EL (cell line): ENCODE measurements around the gene MAP3K21.

Experiments used
- DNase-seq: peaks from one replicate; pipeline ENCODE4 v3.0.0-alpha.2; 2016

MAP3K21 gene

GRCh38 chr1:233360525-233361102, 33.1 kb downstream of the MAP3K21 start:
- no peak for DNase-seq

- DNase-seq, result no peak
Observed at GRCh38 chr1:233361876-233362275, 34.4 kb downstream of the MAP3K21 start.

- no peak for DNase-seq
Observed at GRCh38 chr1:233362743-233363142, 35.2 kb downstream of the MAP3K21 start.

- no peak for DNase-seq
Observed at GRCh38 chr1:233364026-233364425, 36.5 kb downstream of the MAP3K21 start.

- peak; percentile 9 for DNase-seq
Observed at GRCh38 chr1:233364695-233365539, 37.4 kb downstream of the MAP3K21 start.

- DNase-seq, result no peak
Observed at GRCh38 chr1:233366575-233366974, 39.1 kb downstream of the MAP3K21 start.

GRCh38 chr1:233367057-233367803, 39.7 kb downstream of the MAP3K21 start:
- no peak for DNase-seq

GRCh38 chr1:233368106-233368788, 40.7 kb downstream of the MAP3K21 start:
- peak; percentile 7 for DNase-seq

GRCh38 chr1:233368789-233369130, 41.2 kb downstream of the MAP3K21 start:
- DNase-seq, result no peak

GRCh38 chr1:233372218-233373120, 44.9 kb downstream of the MAP3K21 start:
- DNase-seq, result no peak

GRCh38 chr1:233373226-233373625, 45.7 kb downstream of the MAP3K21 start:
- DNase-seq, result no peak

GRCh38 chr1:233375653-233376052, 48.1 kb downstream of the MAP3K21 start:
- no peak for DNase-seq

- DNase-seq, result no peak
Observed at GRCh38 chr1:233376382-233377110, 49.0 kb downstream of the MAP3K21 start.

- no peak for DNase-seq
Observed at GRCh38 chr1:233379869-233380438, 52.4 kb downstream of the MAP3K21 start.

- DNase-seq, result no peak
Observed at GRCh38 chr1:233381806-233382205, 54.3 kb downstream of the MAP3K21 start.

GRCh38 chr1:233383984-233384383, 56.5 kb downstream of the MAP3K21 start:
- no peak for DNase-seq

GRCh38 chr1:233386336-233386735, 58.8 kb downstream of the MAP3K21 start:
- no peak for DNase-seq

GRCh38 chr1:233387585-233387984, 60.1 kb downstream of the MAP3K21 start:
- DNase-seq, result no peak

GRCh38 chr1:233389169-233389568, 61.6 kb downstream of the MAP3K21 start:
- no peak for DNase-seq

GRCh38 chr1:233389893-233390292, 62.4 kb downstream of the MAP3K21 start:
- no peak for DNase-seq
